PC-9 (cell line): ENCODE results near the gene XAGE3. TPM values are rescaled to one million over a fixed set of nuclear protein-coding genes. Genes with fewer than 3 reads are reported as not detected.
"Not testable (repeated sequence)": the region's sequence is repeated elsewhere in the genome, so short reads cannot be mapped to it uniquely, and the experiment has no call there.

Experiments
- BruUV-seq: library from RNA; stranded (reverse); fragments of 400-500 nt; replicated peaks from 2 replicates; lab custom pipeline; 2021; lab: Mats Ljungman, UMichigan
- CTCF ChIA-PET: fragments of 300-600 bp; sonication (Branson Sonifier 250); formaldehyde crosslinking; loops from one replicate; lab custom pipeline; 2022; ENCODE audit warnings: antibody characterized with exemption; lab: Charles Lee
- POLR2A ChIA-PET: fragments of 300-600 bp; sonication (Branson Sonifier 250); formaldehyde crosslinking; loops from one replicate; lab custom pipeline; 2022; ENCODE audit warnings: antibody characterized with exemption; ENCODE audit not compliant: unreplicated experiment; lab: Charles Lee
- DNase-seq, 2 experiments: peaks; one replicate each; pipeline versions ENCODE4 v3.0.0 to v3.0.0-alpha.2; 2015 to 2022; ENCODE audit warnings: mixed read lengths in 1 of 2
- H2AFZ ChIP-seq: fragments of 200-600 bp; sonication (generic); 2 replicates; pipeline ENCODE4 v1.8.1; 2017; ENCODE audit warnings: antibody characterized with exemption
- H3F3A ChIP-seq: fragments of 200-600 bp; sonication (generic); 2 replicates; pipeline ENCODE4 v1.8.1; 2017; ENCODE audit warnings: antibody characterized with exemption, mild to moderate bottlenecking, low read depth; ENCODE audit not compliant: insufficient read depth
- H3K27ac ChIP-seq: fragments of 200-600 bp; sonication (generic); 2 replicates; pipeline ENCODE4 v1.6.1; 2016; ENCODE audit warnings: mixed run types
- H3K27me3 ChIP-seq: fragments of 200-600 bp; sonication (generic); 2 replicates; pipeline ENCODE4 v1.6.1; 2016; ENCODE audit warnings: low read depth, mixed run types; ENCODE audit not compliant: insufficient read depth
- H3K36me3 ChIP-seq: fragments of 200-600 bp; sonication (generic); 2 replicates; pipeline ENCODE4 v1.6.1; 2016; ENCODE audit warnings: low read depth, mixed run types
- H3K4me1 ChIP-seq: fragments of 200-600 bp; sonication (generic); replicated peaks from 2 replicates; pipeline ENCODE4 v1.6.1; 2016; ENCODE audit warnings: mixed run types; ENCODE audit not compliant: insufficient read depth
- H3K4me2 ChIP-seq: fragments of 200-600 bp; sonication (generic); 2 replicates; pipeline ENCODE4 v1.6.1; 2017; ENCODE audit warnings: mixed run types
- H3K4me3 ChIP-seq: fragments of 200-600 bp; sonication (generic); 2 replicates; pipeline ENCODE4 v1.6.1; 2016; ENCODE audit warnings: mixed run types
- H3K79me2 ChIP-seq: fragments of 200-600 bp; sonication (generic); 2 replicates; pipeline ENCODE4 v1.6.1; 2017; ENCODE audit warnings: low read depth, mixed run types
- H3K9me2 ChIP-seq: fragments of 200-600 bp; sonication (generic); 2 replicates; pipeline ENCODE4 v1.8.1; 2017; ENCODE audit warnings: mild to moderate bottlenecking; ENCODE audit not compliant: insufficient read depth
- H3K9me3 ChIP-seq: fragments of 200-600 bp; sonication (generic); 2 replicates; pipeline ENCODE4 v1.8.1; 2016; ENCODE audit warnings: low read depth; ENCODE audit not compliant: insufficient read depth
- H4K20me1 ChIP-seq: fragments of 200-600 bp; sonication (generic); 2 replicates; pipeline ENCODE4 v1.8.1; 2017; ENCODE audit not compliant: insufficient read depth
- CTCF ChIP-seq: fragments of 200-600 bp; sonication (generic); conservative IDR thresholded peaks from 2 replicates; pipeline ENCODE4 v1.6.1; 2017; ENCODE audit warnings: mixed run types, antibody characterized with exemption, mild to moderate bottlenecking, moderate library complexity
- EZH2 ChIP-seq: fragments of 200-600 bp; sonication (generic); IDR thresholded peaks from 2 replicates; pipeline ENCODE4 v1.8.0; 2017; ENCODE audit warnings: antibody characterized with exemption, low read depth
- intact Hi-C: fragments of 100-400 bp; cut with micrococcal nuclease; formaldehyde crosslinking; loops from one replicate; pipeline ENCODE4 v1.10.0; 2022; ENCODE audit not compliant: unreplicated experiment
- total RNA-seq: library from RNA; stranded (reverse); gene quantifications from 2 replicates; pipeline ENCODE4 v1.2.3, GENCODE V29; 2021

The XAGE3 gene
- total RNA-seq, 1 experiment from 2014 or later = not detected

GRCh38 chrX:52875436-52875835 lies 7.6 kb upstream of the XAGE3 start:
- DNase-seq, H3F3A ChIP-seq, H4K20me1 ChIP-seq, H3K79me2 ChIP-seq, H3K27ac ChIP-seq, H3K4me1 ChIP-seq, H3K36me3 ChIP-seq, H3K9me2 ChIP-seq, BruUV-seq, intact Hi-C loops, H3K4me2 ChIP-seq, H3K9me3 ChIP-seq, H3K27me3 ChIP-seq, CTCF ChIA-PET, H3K4me3 ChIP-seq, H2AFZ ChIP-seq, POLR2A ChIA-PET: not testable (repeated sequence)

DNA sequence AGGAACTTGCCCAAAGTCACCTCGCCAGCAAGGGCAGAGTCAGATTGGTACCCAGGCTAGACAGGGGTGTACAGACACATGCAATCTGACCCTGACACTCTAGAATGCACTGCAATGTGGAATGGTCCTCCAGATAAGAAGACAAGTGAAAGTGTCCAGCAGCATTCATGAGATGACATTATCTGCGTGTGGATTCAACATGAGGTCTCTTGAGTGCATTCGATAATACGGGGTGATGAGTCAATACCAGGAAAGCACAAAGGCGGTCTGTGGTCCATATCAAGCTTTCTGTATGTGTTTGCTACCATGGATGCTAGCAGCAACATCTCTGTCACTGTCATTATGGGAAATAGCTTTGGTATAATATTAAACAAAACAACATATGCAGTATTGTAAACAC lies 6.8 kb upstream of the XAGE3 start:
- ChIA-PET POLR2A (no interaction called here), CTCF (no interaction called here)
- intact Hi-C loops = no loop called here
- Histone ChIP-seq H3K27me3 (no peaks in the 10 kb centered on the region), H3K9me2 (no peaks in the 10 kb centered on the region), H3K36me3 (no peaks in the 10 kb centered on the region), H3K4me3 (no peak overlapping the region), H3K4me1 (no peaks in the 10 kb centered on the region), H2AFZ (no peak overlapping the region), H3K9me3 (no peaks in the 10 kb centered on the region), H3K4me2 (no peak overlapping the region), H3K27ac (no peak overlapping the region), H3K79me2 (no peaks in the 10 kb centered on the region), H4K20me1 (no peaks in the 10 kb centered on the region), H3F3A (no peaks in the 10 kb centered on the region)
- TF ChIP-seq CTCF (no peak), EZH2 (no peak)
- DNase-seq = no peak
- BruUV-seq = no TSS peak

DNA sequence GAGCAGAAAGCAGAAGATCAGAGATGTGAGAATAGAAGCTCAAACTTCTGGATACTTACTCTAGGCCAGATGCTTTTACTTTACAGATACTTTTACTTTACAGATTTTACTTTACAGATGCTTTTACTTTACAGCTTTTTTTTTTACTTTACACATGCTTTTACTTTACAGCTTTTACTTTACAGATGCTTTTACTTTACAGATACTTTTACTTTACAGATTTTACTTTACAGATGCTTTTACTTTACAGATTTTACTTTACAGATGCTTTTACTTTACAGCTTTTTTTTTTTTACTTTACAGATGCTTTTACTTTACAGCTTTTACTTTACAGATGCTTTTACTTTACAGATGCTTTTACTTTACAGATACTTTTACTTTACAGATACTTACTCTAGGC lies 5.9 kb upstream of the XAGE3 start:
- H3F3A ChIP-seq, CTCF ChIA-PET: not testable (repeated sequence)

DNA sequence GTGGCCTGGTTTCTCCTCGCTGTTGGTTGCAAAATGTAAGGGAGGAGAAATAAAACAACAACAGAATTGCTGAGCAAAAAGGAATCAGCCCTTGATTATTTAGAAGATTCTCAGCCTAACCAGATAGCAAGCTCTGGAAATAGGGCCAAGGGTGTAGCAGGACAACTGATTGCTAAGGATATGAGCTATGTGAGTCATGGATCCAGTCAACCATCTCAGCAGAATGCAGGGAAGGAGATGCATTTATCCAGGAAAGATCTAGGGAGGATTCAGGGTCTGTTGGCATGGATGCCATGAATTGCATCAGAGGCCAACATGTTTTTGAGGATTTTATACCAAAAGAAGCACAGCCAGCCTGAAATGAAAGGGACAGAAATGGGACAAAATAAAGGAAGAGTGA lies 2.2 kb upstream of the XAGE3 start:
- Histone ChIP-seq H3K4me3 (no peak overlapping the region), H3K79me2 (no peaks in the 10 kb centered on the region), H4K20me1 (no peaks in the 10 kb centered on the region), H3K36me3 (no peaks in the 10 kb centered on the region), H2AFZ (no peak overlapping the region), H3K4me1 (no peaks in the 10 kb centered on the region), H3F3A (no peaks in the 10 kb centered on the region), H3K27me3 (no peaks in the 10 kb centered on the region), H3K27ac (no peak overlapping the region), H3K9me2 (no peaks in the 10 kb centered on the region), H3K9me3 (no peaks in the 10 kb centered on the region), H3K4me2 (no peak overlapping the region)
- BruUV-seq = no TSS peak
- ChIA-PET POLR2A (interaction anchor here (0.6 to 0.7 kb wide), 2 partner anchors 612 to 976 kb away, joined by 3 to 5 read pairs; partner anchors contain the start of gene MAGED1), CTCF (no interaction called here)
- no peak for DNase-seq
- intact Hi-C loops = no loop called here
- no peak for TF ChIP-seq EZH2
- TF ChIP-seq CTCF = no peak

More for the DNA sequence above, 5.9 kb upstream of the XAGE3 start:
- DNase-seq, POLR2A ChIA-PET, H4K20me1 ChIP-seq, H2AFZ ChIP-seq, H3K4me3 ChIP-seq, H3K4me2 ChIP-seq, intact Hi-C loops, H3K36me3 ChIP-seq, H3K9me3 ChIP-seq, BruUV-seq, H3K27ac ChIP-seq, H3K27me3 ChIP-seq, H3K4me1 ChIP-seq, H3K79me2 ChIP-seq, H3K9me2 ChIP-seq: not testable (repeated sequence)
